ENCODE measurements around the gene PNPLA3.

The PNPLA3 gene

DNA sequence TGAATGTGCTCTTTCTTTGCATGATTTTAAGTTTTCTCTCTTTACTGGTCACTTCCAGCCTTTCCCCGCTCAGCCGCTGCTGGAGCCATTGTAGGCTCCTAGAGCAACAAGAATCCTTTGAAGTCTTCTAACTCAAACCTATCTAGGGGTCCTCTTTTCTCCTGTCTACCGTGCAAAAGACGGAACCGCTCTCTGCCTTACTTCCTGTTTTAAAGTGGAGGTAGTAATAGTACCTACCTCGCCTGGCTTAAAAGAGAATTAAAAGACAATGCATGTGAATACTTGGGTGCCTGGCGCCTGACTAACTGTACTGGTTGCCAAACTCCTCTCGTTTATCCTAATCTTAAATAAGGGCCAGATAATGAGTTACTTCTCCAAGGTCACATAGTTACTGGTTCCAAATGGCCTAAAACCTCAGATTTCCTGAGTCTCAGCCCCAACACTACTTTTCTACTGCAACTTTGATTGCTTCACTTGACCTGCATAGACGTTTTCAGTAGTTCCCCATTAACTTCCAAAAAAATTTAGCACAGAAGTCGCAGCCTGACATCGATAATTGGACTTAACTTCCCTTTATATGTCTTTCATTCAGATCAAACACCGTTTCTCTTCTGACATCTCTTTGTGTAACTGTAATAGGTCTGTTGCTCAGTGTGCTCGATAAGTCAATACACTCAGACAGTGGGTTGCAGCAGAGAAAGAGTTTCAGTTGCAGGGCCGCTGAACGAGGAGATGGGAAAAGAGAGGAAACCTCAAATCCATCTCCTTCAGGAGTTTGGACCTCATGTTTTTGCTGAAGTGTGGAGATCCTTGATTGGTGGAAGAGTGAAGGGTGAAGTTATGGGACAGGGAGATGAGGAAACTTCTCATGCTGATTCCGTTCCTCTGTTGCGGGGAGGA lies 32.5 kb downstream of the PNPLA3 start:
- Mint-ChIP-seq H3K27ac (peak overlapping the region; percentile 88 to 95 (median 93)), H3K27me3 (ENCODE audit: low read depth) (no peaks in the 10 kb centered on the region), H3K9me3 (no peaks in the 10 kb centered on the region), H3K4me1 (peaks cover 32% of the 10 kb centered on the region), H3K36me3 (ENCODE audit: low read depth) (peaks cover 13% of the 10 kb centered on the region), H3K4me3 (peak overlapping the region; percentile 89 to 97 (median 95))
- TF ChIP-seq, protein P1, sequence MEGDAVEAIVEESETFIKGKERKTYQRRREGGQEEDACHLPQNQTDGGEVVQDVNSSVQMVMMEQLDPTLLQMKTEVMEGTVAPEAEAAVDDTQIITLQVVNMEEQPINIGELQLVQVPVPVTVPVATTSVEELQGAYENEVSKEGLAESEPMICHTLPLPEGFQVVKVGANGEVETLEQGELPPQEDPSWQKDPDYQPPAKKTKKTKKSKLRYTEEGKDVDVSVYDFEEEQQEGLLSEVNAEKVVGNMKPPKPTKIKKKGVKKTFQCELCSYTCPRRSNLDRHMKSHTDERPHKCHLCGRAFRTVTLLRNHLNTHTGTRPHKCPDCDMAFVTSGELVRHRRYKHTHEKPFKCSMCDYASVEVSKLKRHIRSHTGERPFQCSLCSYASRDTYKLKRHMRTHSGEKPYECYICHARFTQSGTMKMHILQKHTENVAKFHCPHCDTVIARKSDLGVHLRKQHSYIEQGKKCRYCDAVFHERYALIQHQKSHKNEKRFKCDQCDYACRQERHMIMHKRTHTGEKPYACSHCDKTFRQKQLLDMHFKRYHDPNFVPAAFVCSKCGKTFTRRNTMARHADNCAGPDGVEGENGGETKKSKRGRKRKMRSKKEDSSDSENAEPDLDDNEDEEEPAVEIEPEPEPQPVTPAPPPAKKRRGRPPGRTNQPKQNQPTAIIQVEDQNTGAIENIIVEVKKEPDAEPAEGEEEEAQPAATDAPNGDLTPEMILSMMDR (IDR thresholded peaks at IDR 0.05; ENCODE audit: unreplicated experiment in 3 of 3) = no peak

DNA sequence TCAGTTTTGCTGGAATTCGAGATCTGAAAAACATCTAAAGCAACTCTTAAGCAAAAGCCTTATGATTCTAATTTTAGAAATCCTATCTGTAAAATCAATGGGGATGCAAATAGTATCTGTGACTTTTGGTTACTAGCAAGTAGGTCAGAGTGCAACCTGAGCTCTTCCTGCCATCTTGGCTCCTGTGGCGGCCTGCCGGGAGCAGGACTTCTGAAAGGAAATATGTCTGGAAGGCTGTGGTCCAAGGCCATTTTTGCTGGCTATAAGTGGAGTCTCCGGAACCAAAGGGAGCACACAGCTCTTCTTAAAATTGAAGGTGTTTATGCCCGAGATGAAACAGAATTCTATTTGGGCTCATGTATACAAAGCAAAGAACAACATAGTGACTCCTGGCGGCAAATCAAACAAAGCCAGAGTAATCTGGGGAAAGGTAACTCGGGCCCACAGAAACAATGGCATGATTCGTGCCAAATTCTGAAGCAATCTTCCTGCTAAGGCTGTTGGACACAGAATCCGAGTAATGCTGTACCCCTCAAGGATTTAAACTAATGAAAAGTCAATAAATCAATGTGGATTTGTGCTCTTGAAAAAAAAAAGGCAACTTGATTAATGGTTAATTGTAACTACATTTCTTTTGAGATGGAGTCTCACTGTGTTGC lies 33.3 kb downstream of the PNPLA3 start:
- TF ChIP-seq, protein P1 (IDR thresholded peaks at IDR 0.05; ENCODE audit: unreplicated experiment in 3 of 3) = no peak
- H3K9me3 Mint-ChIP-seq = no peaks in the 10 kb centered on the region
- H3K4me1 Mint-ChIP-seq = peaks cover 32% of the 10 kb centered on the region
- H3K27ac Mint-ChIP-seq = peak overlapping the region; percentile 88 to 95 (median 93)
- peaks cover 13% of the 10 kb centered on the region for H3K36me3 Mint-ChIP-seq (ENCODE audit: low read depth)
- H3K27me3 Mint-ChIP-seq (ENCODE audit: low read depth) = no peaks in the 10 kb centered on the region
- H3K4me3 Mint-ChIP-seq = peak overlapping the region; percentile 89 to 97 (median 95)

DNA sequence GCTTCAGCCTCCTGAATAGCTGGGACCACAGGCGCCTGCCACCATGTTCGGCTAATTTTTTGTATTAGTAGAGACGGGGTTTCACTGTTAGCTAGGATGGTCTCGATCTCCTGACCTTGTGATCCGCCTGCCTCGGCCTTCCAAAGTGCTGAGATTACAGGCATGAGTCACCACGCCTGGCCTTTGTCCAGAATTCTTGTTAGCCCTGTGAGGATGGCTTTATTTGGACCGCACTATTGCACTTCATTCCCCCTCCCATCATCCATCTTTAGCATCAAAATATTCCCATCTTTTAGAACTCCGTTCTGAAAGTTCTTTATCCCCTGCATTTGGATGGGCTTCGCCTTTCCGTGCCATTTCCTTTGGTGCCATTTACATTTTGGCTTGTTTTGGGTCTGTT lies 34.3 kb downstream of the PNPLA3 start:
- Mint-ChIP-seq H3K9me3 (no peaks in the 10 kb centered on the region), H3K4me3 (peak overlapping the region; percentile 79 to 89 (median 80)), H3K36me3 (ENCODE audit: low read depth) (peaks cover 13% of the 10 kb centered on the region), H3K4me1 (peaks cover 32% of the 10 kb centered on the region), H3K27ac (peak overlapping the region in 2 of 3 experiments; percentile 2 to 12), H3K27me3 (ENCODE audit: low read depth) (no peaks in the 10 kb centered on the region)
- TF ChIP-seq, protein P1 (IDR thresholded peaks at IDR 0.05; ENCODE audit: unreplicated experiment in 3 of 3) = no peak

DNA sequence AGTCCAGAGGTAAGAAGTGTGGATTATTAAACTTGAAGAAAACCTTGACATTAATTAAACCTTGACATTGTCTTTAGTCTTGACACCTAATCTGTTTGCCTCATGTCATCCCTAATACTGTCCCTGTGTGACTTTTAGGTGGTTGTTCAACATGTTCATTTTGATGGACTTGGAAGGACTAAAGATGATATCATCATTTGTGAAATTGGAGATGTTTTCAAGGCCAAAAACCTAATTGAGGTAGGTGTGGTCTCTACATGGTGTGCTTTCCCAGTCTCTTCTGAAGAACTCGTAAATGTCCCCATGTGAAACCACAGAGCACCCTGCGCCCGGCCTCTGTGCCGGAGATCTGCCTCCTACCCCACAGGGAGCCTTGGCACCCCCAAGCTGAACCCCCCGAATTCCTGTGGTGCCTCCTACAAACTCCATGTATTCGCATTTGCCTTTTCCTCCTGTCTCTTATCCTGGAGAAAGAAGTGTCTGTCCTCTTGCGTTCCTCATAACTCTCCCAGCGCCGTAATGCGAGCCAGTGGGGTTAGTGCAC lies 40.8 kb downstream of the PNPLA3 start:
- Mint-ChIP-seq H3K4me1 (no peaks in the 10 kb centered on the region), H3K9me3 (no peaks in the 10 kb centered on the region), H3K27me3 (ENCODE audit: low read depth) (no peaks in the 10 kb centered on the region), H3K4me3 (no peak overlapping the region), H3K36me3 (ENCODE audit: low read depth) (peaks cover 55% of the 10 kb centered on the region), H3K27ac (no peak overlapping the region)
- TF ChIP-seq, protein P1 (IDR thresholded peaks at IDR 0.05; ENCODE audit: unreplicated experiment in 3 of 3) = no peak

DNA sequence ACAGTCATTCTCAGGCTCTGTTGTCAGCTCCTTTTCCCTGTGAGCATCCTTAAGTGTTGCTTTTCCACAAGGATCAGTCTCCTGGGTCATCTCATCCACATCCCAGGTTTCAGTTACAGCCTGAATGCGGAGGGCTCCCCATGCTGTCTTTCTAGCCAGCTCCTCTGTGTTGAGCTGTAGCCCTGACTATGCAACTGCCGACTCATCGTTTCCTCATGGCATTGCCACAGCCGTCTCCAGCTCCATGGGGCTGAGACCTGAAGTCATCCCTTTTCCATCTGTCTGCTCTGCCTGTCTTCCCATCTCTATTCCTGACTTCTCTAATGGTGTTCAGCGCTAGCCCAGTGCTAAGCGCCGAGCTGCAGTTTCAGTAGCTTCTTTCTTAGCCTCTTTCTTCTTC lies 43.5 kb downstream of the PNPLA3 start:
- Mint-ChIP-seq H3K9me3 (no peaks in the 10 kb centered on the region), H3K27me3 (ENCODE audit: low read depth) (no peaks in the 10 kb centered on the region), H3K36me3 (ENCODE audit: low read depth) (peaks cover 65% of the 10 kb centered on the region), H3K27ac (no peak overlapping the region), H3K4me1 (no peaks in the 10 kb centered on the region), H3K4me3 (no peak overlapping the region)
- TF ChIP-seq, protein P1 (IDR thresholded peaks at IDR 0.05; ENCODE audit: unreplicated experiment in 3 of 3) = no peak

All from nephron (organoid).